ENCODE results near the gene USH1G.

USH1G gene

GRCh38 chr17:74877592-74878548, 45.2 kb downstream of the USH1G start:
- no peak overlapping the region for H3K4me3 ChIP-seq (ENCODE audit: low read depth, low read length)
- TF ChIP-seq MAX (IDR thresholded peaks at IDR 0.05; ENCODE audit: low read depth, low read length) (no peak), MYC (IDR thresholded peaks at IDR 0.05; ENCODE audit: low read depth, low read length) (no peak), CTCF (IDR thresholded peaks at IDR 0.05; ENCODE audit: low read depth, low read length) (no peak), POLR2A (IDR thresholded peaks at IDR 0.05; ENCODE audit: extremely low read depth, insufficient read length) (no peak)
- DNase-seq (ENCODE audit: low read depth) = no peak

GRCh38 chr17:74875977-74876593, 47.0 kb downstream of the USH1G start:
- TF ChIP-seq CTCF (IDR thresholded peaks at IDR 0.05; ENCODE audit: low read depth, low read length) (no peak), MYC (IDR thresholded peaks at IDR 0.05; ENCODE audit: low read depth, low read length) (no peak), POLR2A (IDR thresholded peaks at IDR 0.05; ENCODE audit: extremely low read depth, insufficient read length) (no peak), MAX (IDR thresholded peaks at IDR 0.05; ENCODE audit: low read depth, low read length) (no peak)
- no peak overlapping the region for H3K4me3 ChIP-seq (ENCODE audit: low read depth, low read length)
- no peak for DNase-seq (ENCODE audit: low read depth)

- no peak for TF ChIP-seq MAX (IDR thresholded peaks at IDR 0.05; ENCODE audit: low read depth, low read length)
- no peak for TF ChIP-seq MYC (IDR thresholded peaks at IDR 0.05; ENCODE audit: low read depth, low read length)
- TF ChIP-seq CTCF (IDR thresholded peaks at IDR 0.05; ENCODE audit: low read depth, low read length) = no peak
- no peak for TF ChIP-seq POLR2A (IDR thresholded peaks at IDR 0.05; ENCODE audit: extremely low read depth, insufficient read length)
- no peak overlapping the region for H3K4me3 ChIP-seq (ENCODE audit: low read depth, low read length)
- DNase-seq (ENCODE audit: low read depth) = no peak
These were observed 47.7 kb downstream of the USH1G start for GRCh38 chr17:74875155-74875976.

- TF ChIP-seq MAX (IDR thresholded peaks at IDR 0.05; ENCODE audit: low read depth, low read length) = no peak
- TF ChIP-seq MYC (IDR thresholded peaks at IDR 0.05; ENCODE audit: low read depth, low read length) = no peak
- TF ChIP-seq CTCF (IDR thresholded peaks at IDR 0.05; ENCODE audit: low read depth, low read length) = no peak
- TF ChIP-seq POLR2A (IDR thresholded peaks at IDR 0.05; ENCODE audit: extremely low read depth, insufficient read length) = no peak
- no peak for DNase-seq (ENCODE audit: low read depth)
- no peak overlapping the region for H3K4me3 ChIP-seq (ENCODE audit: low read depth, low read length)
These were observed 48.4 kb downstream of the USH1G start for GRCh38 chr17:74874615-74875037.

- H3K4me3 ChIP-seq (ENCODE audit: low read depth, low read length) = peak overlapping the region; percentile 89
- DNase-seq (ENCODE audit: low read depth) = peak; percentile 57
- no peak for TF ChIP-seq MAX (IDR thresholded peaks at IDR 0.05; ENCODE audit: low read depth, low read length)
- TF ChIP-seq CTCF (IDR thresholded peaks at IDR 0.05; ENCODE audit: low read depth, low read length) = no peak
- TF ChIP-seq MYC (IDR thresholded peaks at IDR 0.05; ENCODE audit: low read depth, low read length) = no peak
These were observed 49.0 kb downstream of the USH1G start for GRCh38 chr17:74873874-74874614.
